ENCODE data around the gene STAT5B.
"Not testable (repeated sequence)": the region's sequence is repeated elsewhere in the genome, so short reads cannot be mapped to it uniquely, and the experiment has no call there.

The STAT5B gene

GRCh38 chr17:42241871-42242270 lies 34.3 kb downstream of the STAT5B start:
- DNase-seq (ENCODE audit: extremely low read depth, insufficient read length) = no peak
- no peaks in the 10 kb centered on the region for H3K36me3 ChIP-seq (ENCODE audit: control insufficient read depth, insufficient read depth, low read length)
- no peaks in the 10 kb centered on the region for H3K27me3 ChIP-seq (replicated peaks; ENCODE audit: control insufficient read depth, insufficient read depth, low read length)
- no peak for TF ChIP-seq CTCF (IDR thresholded peaks at IDR 0.05; ENCODE audit: insufficient read depth, low read length, poor library complexity, severe bottlenecking)
- H3K4me3 ChIP-seq (replicated peaks; ENCODE audit: low read depth, low read length) = no peak overlapping the region

- H3K4me3 ChIP-seq (replicated peaks; ENCODE audit: low read depth, low read length); H3K36me3 ChIP-seq (ENCODE audit: control insufficient read depth, insufficient read depth, low read length); DNase-seq (ENCODE audit: extremely low read depth, insufficient read length); H3K27me3 ChIP-seq (replicated peaks; ENCODE audit: control insufficient read depth, insufficient read depth, low read length): not testable (repeated sequence)
Measured at GRCh38 chr17:42240863-42241262, 35.3 kb downstream of the STAT5B start.

- DNase-seq (ENCODE audit: extremely low read depth, insufficient read length) = no peak
- no peak overlapping the region for H3K4me3 ChIP-seq (replicated peaks; ENCODE audit: low read depth, low read length)
- no peaks in the 10 kb centered on the region for H3K36me3 ChIP-seq (ENCODE audit: control insufficient read depth, insufficient read depth, low read length)
- no peaks in the 10 kb centered on the region for H3K27me3 ChIP-seq (replicated peaks; ENCODE audit: control insufficient read depth, insufficient read depth, low read length)
- no peak for TF ChIP-seq CTCF (IDR thresholded peaks at IDR 0.05; ENCODE audit: insufficient read depth, low read length, poor library complexity, severe bottlenecking)
Measured at GRCh38 chr17:42240201-42240600, 36.0 kb downstream of the STAT5B start.

GRCh38 chr17:42239576-42239975 lies 36.6 kb downstream of the STAT5B start:
- DNase-seq (ENCODE audit: extremely low read depth, insufficient read length); H3K4me3 ChIP-seq (replicated peaks; ENCODE audit: low read depth, low read length); H3K27me3 ChIP-seq (replicated peaks; ENCODE audit: control insufficient read depth, insufficient read depth, low read length); H3K36me3 ChIP-seq (ENCODE audit: control insufficient read depth, insufficient read depth, low read length): not testable (repeated sequence)

GRCh38 chr17:42236760-42237159 lies 39.4 kb downstream of the STAT5B start:
- TF ChIP-seq CTCF (IDR thresholded peaks at IDR 0.05; ENCODE audit: insufficient read depth, low read length, poor library complexity, severe bottlenecking) = no peak
- Histone ChIP-seq H3K4me3 (replicated peaks; ENCODE audit: low read depth, low read length) (no peak overlapping the region), H3K36me3 (ENCODE audit: control insufficient read depth, insufficient read depth, low read length) (no peaks in the 10 kb centered on the region), H3K27me3 (replicated peaks; ENCODE audit: control insufficient read depth, insufficient read depth, low read length) (no peaks in the 10 kb centered on the region)
- no peak for DNase-seq (ENCODE audit: extremely low read depth, insufficient read length)

- Histone ChIP-seq H3K27me3 (replicated peaks; ENCODE audit: control insufficient read depth, insufficient read depth, low read length) (no peaks in the 10 kb centered on the region), H3K4me3 (replicated peaks; ENCODE audit: low read depth, low read length) (no peak overlapping the region), H3K36me3 (ENCODE audit: control insufficient read depth, insufficient read depth, low read length) (no peaks in the 10 kb centered on the region; the same call in 1 of the 2 replicates)
- TF ChIP-seq CTCF (IDR thresholded peaks at IDR 0.05; ENCODE audit: insufficient read depth, low read length, poor library complexity, severe bottlenecking) = no peak
- DNase-seq (ENCODE audit: extremely low read depth, insufficient read length) = no peak
Measured at GRCh38 chr17:42233994-42234393, 42.2 kb downstream of the STAT5B start.

GRCh38 chr17:42233156-42233555 lies 43.0 kb downstream of the STAT5B start:
- no peak for TF ChIP-seq CTCF (IDR thresholded peaks at IDR 0.05; ENCODE audit: insufficient read depth, low read length, poor library complexity, severe bottlenecking)
- H3K27me3 ChIP-seq (replicated peaks; ENCODE audit: control insufficient read depth, insufficient read depth, low read length) = no peaks in the 10 kb centered on the region
- H3K4me3 ChIP-seq (replicated peaks; ENCODE audit: low read depth, low read length) = no peak overlapping the region
- H3K36me3 ChIP-seq (ENCODE audit: control insufficient read depth, insufficient read depth, low read length) = no peaks in the 10 kb centered on the region; the same call in 1 of the 2 replicates
- no peak for DNase-seq (ENCODE audit: extremely low read depth, insufficient read length)

Measured in GM06990 (cell line).